SKM-1 (cell line): ENCODE data around the gene POMC.
"Not testable (repeated sequence)": the region's sequence is repeated elsewhere in the genome, so short reads cannot be mapped to it uniquely, and the experiment has no call there.

Experiments used
- DNase-seq: peaks from one replicate; lab custom pipeline; 2025; ENCODE audit not compliant: unreplicated experiment; lab: John Stamatoyannopoulos, UW

Gene POMC

DNA sequence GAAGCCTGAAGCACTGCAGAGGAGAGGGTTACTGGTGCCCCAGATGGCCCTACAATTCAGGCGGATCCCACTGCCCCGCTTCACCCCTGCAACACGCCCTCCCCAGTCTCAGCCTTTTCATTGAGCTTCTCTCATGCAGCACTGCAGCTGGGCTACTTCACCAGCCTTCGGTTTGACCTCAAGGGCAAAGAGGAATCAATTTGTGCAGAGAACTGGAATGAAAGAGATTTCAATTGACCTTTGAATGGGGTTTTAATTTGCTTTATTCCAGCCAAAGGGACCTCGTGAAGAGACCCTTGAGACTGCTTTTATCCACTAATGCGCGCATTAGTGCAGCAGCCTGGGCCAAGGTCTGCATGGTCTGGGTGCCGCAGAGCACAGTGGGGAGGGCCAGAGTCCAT is 8.8 kb upstream of the POMC start:
- DNase-seq, result no peak

DNA sequence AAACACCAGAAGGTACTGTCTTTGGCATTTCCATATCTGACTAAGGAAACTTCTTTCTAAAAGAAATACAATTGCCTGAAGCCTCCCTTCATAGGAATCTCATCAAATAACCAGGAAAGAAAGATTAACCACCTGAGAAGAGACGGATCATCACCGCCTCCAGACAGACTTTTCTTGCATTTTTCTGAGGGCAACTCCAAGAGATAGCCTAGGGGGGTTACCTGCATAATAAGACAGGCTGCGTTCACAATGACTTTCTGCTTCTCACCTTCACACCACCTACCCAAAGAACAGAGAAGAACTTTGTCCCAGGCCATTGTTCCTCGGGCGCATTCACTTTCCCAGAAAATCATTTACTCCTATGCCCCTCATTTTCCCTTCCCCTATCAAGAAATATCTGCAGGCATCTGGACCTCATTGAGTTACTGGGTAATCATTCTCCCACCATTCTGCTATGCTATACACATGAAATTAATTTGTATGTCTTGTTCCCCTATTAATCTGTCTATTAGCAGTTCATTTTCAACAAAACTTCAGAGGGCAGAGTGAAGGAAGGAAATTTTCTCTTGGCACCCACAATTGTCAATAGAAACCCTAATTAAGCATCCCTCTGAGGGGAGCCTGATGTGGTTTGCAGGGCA is 8.3 kb upstream of the POMC start:
- no peak for DNase-seq

DNA sequence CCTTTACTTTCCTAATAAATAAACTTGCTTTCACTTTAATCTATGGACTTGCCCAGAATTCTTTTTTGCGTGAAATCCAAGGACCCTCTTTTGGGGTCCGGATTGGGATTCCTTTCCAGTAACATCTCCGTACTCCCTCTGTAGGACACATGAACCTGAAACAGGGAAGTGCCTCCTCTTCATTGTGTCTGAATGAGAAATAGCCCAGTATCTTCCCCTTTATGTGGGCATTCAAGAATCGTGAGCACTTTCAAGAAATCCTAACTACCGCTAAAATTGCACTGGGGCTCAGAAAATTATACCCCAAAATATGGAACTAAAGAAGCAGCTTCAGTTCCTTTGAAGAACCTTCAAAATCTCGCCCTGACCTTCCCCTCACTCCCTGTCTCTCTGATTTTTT is 7.8 kb upstream of the POMC start:
- DNase-seq, result no peak

DNA sequence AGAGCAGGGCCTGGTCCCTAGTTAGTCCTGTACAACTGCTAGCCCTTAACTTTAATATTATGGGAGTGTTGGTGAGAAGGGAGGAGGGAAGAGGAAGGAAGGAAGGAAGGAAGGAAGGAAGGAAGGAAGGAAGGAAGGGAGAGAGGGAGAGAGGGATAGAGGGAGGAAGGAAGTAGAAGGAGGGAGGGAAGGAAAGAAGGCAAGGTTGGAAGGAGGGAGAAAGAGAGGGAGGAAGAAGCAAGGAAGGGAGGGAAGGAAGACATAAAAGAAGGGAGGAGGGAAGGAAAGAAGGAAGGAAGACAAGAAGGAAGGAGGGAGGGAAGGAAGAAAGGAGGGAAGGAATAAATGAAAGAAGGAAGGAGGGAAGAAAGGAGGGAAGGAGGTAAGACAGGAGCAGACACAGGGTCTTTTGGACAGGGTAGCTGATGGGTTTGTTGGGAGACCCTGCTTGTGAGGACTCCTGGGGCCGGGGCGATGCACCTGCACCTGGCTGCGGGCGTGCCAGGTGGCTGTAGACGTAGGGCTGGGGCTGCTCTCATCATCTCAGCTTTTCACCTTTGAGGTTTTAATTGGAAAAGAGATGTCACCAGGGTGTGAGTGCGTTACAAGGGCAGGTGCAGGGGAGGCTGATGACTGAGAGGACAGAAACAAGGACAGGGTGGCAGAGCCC is 5.9 kb upstream of the POMC start:
- DNase-seq, result no peak

DNA sequence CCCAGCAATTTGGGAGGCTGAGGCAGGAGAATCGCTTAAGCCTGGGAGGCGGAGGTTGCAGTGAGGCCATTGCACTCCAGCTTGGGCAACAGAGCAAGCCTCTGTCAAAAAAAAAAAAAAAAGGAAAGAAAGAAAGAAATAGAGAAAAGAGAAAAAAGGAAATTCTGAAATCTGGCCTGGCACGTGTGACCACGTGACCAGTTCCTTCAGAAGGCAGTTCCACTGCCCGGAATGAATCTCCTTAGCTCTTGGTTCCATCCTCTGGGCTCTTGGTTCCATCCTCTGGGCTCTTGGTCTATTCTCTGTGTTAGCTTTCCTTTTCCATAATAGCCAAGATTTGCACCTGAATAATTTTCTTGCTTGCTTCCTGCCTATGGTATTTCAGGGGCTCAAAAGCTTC is 5.3 kb upstream of the POMC start:
- no peak for DNase-seq

DNA sequence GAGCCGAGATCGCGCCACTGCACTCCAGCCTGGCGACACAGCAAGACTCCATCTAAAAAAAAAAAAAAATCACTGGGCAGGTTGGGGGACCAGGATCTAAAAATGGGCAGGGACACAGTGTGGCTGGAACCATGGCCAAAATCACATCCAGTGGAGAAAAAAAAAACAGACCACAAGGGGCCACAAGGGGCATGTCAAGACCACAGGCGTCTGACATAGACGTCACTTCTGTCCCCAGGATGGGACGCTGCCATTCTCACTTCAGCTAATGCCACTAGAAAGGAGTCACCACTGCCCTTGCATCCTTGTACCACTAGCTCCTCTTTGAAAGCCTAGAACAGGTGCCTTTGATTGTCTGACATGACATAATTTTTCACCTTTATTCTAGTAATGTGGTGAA is 2.5 kb upstream of the POMC start:
- DNase-seq, result no peak

DNA sequence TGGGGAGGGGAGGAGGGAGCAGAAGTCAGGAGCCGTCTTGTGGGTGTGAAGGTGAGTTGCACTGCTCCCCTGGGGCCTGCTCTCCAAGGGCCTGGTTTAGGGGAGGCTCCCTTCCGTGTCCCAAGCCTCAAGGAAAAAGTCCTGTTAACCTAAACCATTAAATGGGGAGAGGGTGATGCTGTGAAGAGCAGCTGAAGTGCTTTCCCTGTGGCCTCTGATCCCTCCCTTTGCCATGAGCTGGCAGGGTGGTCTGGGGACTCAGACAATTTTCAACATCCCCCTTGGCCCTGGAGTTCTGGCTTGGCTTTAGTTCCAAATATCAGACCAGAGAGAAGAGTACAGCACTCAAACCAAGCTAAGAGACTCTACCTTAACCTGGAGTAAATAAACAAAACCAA is 692 bp upstream of the POMC start:
- no peak for DNase-seq

DNA sequence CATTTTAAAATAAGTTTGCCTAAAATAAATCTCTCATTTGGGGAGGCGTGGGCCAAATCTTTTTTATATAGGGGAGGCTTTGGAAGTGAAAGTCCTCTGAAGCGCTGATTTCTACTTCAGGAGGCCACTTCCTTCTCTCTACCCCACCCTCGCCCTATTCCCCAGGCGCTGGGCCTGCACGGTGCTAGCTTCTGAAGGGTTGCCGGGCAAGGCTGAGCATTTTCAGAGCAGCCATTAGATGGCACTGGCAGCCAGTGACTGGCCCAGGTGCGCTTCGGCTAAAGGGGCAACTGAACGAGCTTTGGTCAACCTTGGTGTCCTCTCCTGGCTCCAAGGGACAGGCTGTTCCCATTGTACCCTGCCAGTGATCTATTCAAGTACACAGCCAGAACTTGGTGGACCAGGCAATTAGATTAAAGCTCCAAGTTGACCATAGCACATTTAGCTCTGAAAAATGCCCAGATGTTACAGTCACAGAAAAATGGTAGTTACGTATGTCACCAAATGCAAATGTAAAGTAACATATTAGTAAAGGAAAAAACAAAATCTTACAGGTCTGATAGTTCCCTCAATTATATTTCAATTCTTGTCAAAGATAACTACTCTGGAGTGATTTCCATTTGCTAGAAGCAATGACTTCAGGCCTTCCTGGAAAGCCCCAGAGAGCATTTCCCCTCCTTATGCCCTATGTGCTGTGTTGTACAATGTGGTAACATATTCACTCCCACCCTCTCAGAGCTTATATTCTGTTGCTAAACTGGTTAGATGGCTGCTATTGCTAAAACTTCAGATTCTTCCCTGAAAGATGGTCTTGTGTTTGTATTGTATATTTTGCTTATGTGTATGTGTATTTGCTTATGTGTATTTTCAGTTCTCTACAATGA is 2.1 kb downstream of the POMC start:
- no peak for DNase-seq

DNA sequence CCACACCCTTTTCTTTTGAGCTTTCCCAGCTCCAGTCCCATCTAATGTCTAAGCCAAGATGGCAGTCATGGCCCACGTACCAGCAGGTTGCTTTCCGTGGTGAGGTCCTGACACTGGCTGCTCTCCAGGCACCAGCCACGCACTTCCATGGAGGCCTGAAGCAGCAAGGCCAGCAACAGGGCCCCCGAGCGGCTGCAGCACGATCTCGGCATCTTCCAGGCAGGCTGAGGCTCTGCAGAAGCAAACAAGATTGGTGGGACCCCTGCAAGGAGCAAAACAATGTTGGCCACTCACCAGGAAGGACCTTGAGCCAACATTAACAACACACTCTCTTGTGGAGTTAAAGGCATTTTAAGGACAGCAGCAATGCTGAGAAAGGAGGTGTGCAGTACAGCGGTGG is 3.8 kb downstream of the POMC start:
- no peak for DNase-seq

DNA sequence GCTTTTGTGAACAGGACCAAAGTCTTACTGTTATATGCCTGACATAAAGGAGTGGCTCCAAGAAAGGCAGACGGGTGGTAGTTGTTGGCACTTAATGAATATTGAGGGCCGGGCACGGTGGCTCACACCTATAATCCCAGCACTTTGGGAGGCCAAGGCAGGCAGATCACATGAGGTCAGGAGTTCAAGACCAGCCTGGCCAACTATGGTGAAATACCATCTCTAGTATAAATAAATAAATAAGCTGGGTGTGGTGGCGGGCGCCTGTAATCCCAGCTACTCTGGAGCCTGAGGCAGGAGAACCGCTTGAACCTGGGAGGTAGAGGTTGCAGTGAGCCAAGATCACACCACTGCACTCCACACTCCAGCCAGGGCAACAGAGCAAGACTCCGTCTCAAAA is 6.3 kb downstream of the POMC start:
- DNase-seq, result not testable (repeated sequence)

DNA sequence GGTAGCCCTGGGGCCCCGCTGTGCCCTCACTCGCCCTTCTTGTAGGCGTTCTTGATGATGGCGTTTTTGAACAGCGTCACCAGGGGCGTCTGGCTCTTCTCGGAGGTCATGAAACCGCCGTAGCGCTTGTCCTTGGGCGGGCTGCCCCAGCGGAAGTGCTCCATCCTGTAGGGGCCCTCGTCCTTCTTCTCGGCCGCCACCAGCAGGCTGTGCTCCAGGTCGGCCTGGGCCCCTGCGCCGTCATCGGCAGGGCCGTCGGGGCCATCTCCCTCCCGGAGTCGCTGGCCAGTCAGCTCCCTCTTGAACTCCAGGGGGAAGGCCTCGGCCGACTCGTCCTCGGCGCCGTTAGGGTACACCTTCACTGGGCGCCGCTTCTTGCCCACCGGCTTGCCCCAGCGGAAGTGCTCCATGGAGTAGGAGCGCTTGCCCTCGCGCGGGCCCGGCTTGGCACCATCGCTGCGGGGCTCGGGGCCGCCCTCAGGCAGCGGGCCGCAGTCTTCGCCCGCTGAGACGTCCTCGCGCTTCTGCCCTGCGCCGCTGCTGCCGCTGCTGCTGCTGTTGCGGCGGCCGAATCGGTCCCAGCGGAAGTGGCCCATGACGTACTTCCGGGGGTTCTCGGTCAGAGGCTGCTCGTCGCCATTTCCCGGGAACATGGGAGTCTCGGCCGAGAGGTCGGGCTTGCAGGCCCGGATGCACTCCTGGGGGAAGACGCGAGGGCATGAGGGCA is 7.2 kb downstream of the POMC start:
- DNase-seq, result no peak

DNA sequence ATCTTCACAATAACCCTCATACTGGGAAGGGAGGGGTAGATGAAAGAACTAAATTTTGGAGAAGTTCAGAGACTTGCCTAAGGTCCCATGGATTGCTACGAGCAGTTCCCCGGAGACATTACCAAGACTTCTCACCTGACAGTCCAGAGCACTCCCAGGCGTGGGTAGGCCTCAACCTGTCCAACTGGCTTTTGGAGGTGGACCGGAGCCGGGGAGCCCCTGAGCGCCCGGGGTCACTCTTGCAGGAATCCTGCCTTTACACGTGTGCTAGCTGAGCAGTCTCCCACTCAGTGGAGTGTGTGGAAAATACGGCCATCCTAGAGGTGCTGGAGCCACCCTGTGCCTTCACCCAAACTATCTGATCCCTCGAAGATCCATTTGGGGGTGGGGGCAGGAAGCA is 8.0 kb downstream of the POMC start:
- no peak for DNase-seq

DNA sequence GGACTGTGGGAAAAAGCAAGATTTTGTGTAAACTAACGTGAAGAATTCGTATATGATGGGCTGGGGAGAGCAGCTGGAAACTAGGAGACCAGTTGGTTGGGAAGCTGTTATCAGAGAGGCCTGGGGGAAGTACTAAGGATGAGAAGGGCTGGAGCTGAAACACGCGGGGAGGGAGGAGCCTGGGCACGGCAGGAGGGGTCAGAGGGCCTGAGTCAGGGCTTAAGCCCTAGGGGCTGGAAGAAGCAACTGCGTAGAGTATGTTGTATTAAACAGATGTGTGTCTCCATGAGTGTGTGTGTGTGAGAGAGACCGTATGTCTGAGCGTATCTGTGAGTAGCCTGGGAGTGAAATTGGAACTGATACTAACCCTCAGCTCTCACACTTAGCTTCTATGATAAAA is 8.4 kb downstream of the POMC start:
- no peak for DNase-seq

DNA sequence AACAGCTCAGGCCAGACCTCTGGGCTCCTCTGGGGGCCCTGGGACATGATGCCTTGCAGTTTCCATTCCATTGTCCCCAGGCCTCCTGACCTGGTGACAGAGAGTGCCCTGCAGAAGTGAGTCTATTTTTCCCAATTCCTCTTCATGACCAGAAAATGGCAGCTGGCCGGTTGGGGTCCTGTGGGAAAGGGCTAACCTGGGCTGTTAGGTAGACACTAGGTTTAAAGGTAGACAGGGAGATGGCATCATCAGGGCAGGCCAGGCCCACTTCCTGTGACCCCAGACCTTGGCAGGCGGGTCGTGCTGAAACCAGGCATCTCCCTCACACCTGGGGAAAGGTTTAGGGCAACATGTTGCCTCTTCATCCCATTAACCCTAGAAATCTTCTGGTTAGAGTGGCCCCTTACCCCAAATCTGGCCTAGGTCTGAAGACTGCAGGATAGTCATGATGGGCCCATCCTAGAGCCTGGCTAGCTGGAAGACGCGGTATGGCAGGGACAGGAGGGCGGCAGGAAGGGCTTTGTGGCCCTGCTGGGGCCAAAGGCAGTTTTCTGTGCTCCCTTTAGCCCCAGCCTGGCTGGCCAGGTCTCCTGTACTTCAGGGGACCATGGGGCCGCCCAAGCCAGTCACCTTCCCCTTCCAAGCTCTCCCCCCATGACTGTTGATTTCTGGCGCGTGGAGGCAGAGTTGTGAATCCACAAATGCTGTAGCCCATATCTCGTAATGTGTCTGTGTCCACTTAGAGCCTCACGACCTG is 10.1 kb downstream of the POMC start:
- no peak for DNase-seq

DNA sequence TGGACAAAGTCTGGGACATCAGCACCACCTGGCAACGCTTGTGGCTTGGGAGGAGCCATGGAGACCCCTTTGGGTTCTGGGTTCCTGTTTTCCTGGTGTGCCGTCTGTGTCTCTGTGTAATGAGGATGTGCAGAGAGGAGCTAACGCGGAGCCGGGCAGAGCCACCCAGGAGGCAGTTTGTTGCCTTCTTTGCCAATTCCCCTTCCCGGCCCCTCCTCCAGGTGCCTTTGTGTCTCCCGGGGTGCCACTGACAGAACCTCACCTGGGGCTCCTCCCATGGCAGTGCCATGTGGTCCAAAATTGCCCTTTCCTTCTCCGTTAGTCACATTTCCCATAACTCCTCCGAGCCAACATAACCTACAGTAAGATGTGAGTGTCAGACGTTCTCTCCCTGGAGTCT is 13.0 kb downstream of the POMC start:
- DNase-seq, result no peak

DNA sequence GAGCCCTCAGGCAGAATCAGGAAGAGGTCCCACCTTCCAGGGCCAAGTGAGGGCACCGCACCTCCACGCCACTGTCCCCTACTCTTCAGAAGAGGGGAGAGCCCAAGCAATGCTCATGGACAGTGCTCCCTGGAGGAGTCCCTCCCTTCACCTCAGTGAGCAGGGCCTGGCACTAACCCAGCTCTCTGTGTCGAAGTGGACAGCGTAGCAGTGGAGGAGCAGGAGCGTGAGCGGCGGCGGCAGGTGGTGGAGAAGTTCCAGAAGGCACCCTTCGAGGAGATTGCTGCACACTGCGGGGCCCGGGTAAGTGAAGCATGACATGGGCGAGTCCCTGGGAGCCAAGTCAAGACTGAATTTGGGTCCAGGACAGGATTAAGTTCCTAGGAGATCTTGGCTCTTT is 16.7 kb downstream of the POMC start:
- no peak for DNase-seq

DNA sequence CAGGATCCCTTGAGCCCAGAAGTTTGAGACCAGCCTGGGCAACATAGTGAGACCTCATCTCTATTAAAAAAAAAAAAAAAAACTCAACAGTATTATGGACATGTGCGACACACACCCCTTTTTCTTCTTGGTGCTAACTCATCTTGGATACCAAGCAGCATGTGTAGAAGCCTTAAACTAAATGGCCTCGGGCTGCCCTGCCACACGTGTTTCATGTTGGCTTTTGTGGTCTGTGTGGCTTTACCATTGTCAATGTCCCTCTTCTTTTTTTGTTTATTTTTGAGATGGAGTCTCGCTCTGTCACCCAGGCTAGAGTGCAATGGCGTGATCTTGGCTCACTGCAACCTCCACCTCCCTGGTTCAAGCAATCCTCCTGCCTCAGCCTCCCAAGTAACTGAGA is 17.4 kb downstream of the POMC start:
- DNase-seq, result not testable (repeated sequence)

DNA sequence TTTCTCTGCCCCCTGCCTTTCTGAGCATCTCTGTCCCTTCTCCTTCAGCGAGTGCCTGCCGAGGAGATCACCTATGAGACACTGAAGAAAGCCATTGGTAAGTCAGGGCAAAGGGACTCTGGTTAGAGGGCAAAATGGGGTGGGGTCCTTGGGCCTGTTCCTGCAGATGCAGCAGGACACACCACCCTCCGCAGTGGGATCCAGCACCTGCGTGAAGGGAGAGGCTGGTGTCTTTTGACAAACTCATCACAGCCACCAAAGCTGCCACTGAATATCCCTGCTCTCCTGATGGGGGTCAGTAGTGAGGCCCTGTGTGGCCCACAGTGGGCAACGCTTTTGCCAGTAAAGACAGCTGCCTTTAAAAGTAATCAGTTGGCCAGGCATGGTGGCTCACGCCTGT is 18.7 kb downstream of the POMC start:
- DNase-seq, result no peak

DNA sequence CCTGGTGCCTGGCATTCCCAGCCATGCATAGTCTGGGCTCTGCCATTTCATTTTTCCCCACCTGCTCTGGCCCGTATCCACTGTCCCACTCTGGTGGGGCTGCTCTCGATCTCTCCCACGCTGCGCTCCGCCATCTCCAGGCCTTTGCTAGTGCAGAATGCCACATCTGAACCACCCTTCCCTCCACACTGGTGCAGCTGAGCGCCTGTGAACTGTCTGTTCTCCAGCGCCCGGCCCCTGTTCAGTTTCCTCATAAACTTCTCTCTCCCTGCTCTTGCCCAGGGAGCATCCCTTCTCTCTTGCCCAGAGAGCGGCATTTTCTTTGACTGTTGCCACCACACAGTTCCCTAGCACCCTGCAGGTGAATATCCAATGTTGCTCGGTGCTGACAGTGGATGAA is 21.5 kb downstream of the POMC start:
- DNase-seq, result no peak

DNA sequence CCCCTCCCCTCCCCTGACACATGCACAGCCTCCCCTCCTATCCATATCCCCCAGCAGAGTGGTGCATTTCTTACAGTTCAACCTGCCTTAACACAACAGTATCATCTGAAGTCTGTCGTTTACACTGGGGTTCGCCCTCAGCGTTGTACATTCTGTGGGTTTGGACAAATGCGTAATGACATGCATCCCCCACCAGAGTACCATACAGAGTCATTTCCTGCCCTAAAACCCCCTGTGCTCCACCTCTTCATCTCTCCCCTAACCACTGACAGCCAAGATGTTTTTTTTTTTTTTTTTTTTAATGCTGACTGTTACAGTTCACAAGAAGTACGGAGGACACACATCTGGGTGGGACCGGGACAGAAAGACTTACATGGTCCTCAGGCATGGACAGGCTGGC is 22.6 kb downstream of the POMC start:
- no peak for DNase-seq

DNA sequence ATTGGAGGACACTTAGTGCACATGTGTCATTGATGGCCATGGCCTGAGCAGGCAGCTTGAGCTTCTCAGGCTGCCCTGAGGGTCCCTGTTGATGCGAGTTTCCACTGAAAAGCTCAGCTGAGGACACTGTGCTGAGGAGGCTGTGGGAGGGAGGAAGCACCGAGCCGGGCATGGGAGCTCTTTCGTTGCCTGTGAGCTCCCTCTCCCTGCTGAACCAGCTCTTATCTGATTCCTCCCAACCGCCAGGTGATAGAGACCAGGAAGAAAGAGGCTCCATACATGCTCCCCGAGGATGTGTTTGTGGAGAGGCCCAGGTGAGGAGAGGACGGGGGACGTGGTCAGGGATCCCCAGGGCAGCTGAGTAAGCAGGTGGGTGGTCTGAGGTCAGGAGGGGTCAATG is 27.3 kb downstream of the POMC start:
- no peak for DNase-seq
